ENCODE measurements around the gene PSMD13. TPM values are rescaled to one million over a fixed set of nuclear protein-coding genes. Genes with fewer than 3 reads are reported as not detected.
"Not testable (repeated sequence)": the region's sequence is repeated elsewhere in the genome, so short reads cannot be mapped to it uniquely, and the experiment has no call there.

The PSMD13 gene
- total RNA-seq, 2 experiments from 2014 or later: 246 to 250 TPM

GRCh38 chr11:213111-213510, 23.7 kb upstream of the PSMD13 start:
- POLR2A ChIA-PET: interaction anchor here (1.1 kb wide), 1 partner anchor 202 kb away, joined by 4 read pairs; the partner anchor contains the start of gene SIGIRR
- CTCF ChIA-PET: interaction anchor here (0.8 kb wide), 1 partner anchor 9 kb away, joined by 4 read pairs; no protein-coding TSS in a partner anchor

- ChIA-PET CTCF (no interaction called here), POLR2A (interaction anchor here (1.1 kb wide), 1 partner anchor 201 kb away, joined by 4 read pairs; the partner anchor contains the start of gene SIGIRR)
Observed at GRCh38 chr11:214083-214482, 22.7 kb upstream of the PSMD13 start.

GRCh38 chr11:215581-216037, 21.2 kb upstream of the PSMD13 start:
- ChIA-PET POLR2A (interaction anchor here (0.6 to 1.9 kb wide), 3 partner anchors 8 to 134 kb away, joined by 3 to 10 read pairs (median 8); partner anchors contain the start of genes BET1L, PSMD13 and RIC8A), CTCF (no interaction called here)

GRCh38 chr11:216081-216974, 20.4 kb upstream of the PSMD13 start:
- CTCF ChIA-PET: no interaction called here
- POLR2A ChIA-PET: interaction anchor here (0.6 to 1.9 kb wide), 3 partner anchors 9 to 436 kb away, joined by 3 to 10 read pairs (median 7); partner anchors contain the start of genes BET1L, PSMD13 and RIC8A

- CTCF ChIA-PET: no interaction called here
Observed at GRCh38 chr11:217704-218103, 19.1 kb upstream of the PSMD13 start.

GRCh38 chr11:218815-219593, 17.8 kb upstream of the PSMD13 start:
- POLR2A ChIA-PET: interaction anchor here (1.1 kb wide), 1 partner anchor 13 kb away, joined by 3 read pairs; no protein-coding TSS in a partner anchor
- CTCF ChIA-PET: no interaction called here

More at GRCh38 chr11:217704-218103, 19.1 kb upstream of the PSMD13 start:
- POLR2A ChIA-PET: interaction anchor here (0.8 kb wide), 1 partner anchor 17 kb away, joined by 3 read pairs; no protein-coding TSS in a partner anchor

GRCh38 chr11:220641-221215, 16.0 kb upstream of the PSMD13 start:
- POLR2A ChIA-PET, CTCF ChIA-PET: not testable (repeated sequence)

- ChIA-PET CTCF (interaction anchor here (1.5 kb wide), 1 partner anchor 8 kb away, joined by 4 read pairs; no protein-coding TSS in a partner anchor), POLR2A (no interaction called here)
Observed at GRCh38 chr11:221539-221938, 15.2 kb upstream of the PSMD13 start.

- CTCF ChIA-PET: interaction anchor here (1.5 kb wide), 1 partner anchor 9 kb away, joined by 4 read pairs; no protein-coding TSS in a partner anchor
Observed at GRCh38 chr11:221998-222789, 14.6 kb upstream of the PSMD13 start.

GRCh38 chr11:223026-223789, 13.6 kb upstream of the PSMD13 start:
- POLR2A ChIA-PET: no interaction called here
- CTCF ChIA-PET: interaction anchor here (1.5 kb wide), 1 partner anchor 10 kb away, joined by 4 read pairs; no protein-coding TSS in a partner anchor

More at GRCh38 chr11:221998-222789, 14.6 kb upstream of the PSMD13 start:
- POLR2A ChIA-PET: no interaction called here

GRCh38 chr11:223884-224283, 12.9 kb upstream of the PSMD13 start:
- ChIA-PET CTCF (no interaction called here), POLR2A (no interaction called here)

GRCh38 chr11:224424-224823, 12.4 kb upstream of the PSMD13 start:
- ChIA-PET CTCF (no interaction called here), POLR2A (no interaction called here)

GRCh38 chr11:225734-226453, 10.9 kb upstream of the PSMD13 start:
- POLR2A ChIA-PET: no interaction called here
- CTCF ChIA-PET: no interaction called here

GRCh38 chr11:227824-228379, 8.9 kb upstream of the PSMD13 start:
- CTCF ChIA-PET: interaction anchor here (1.4 kb wide), 1 partner anchor 21 kb away, joined by 3 read pairs; no protein-coding TSS in a partner anchor
- POLR2A ChIA-PET: no interaction called here

GRCh38 chr11:230431-230830, 6.3 kb upstream of the PSMD13 start:
- POLR2A ChIA-PET: interaction anchor here (0.6 kb wide), 1 partner anchor 185 kb away, joined by 6 read pairs; the partner anchor contains the start of gene SIGIRR
- CTCF ChIA-PET: interaction anchor here (1.2 kb wide), 1 partner anchor 21 kb away, joined by 3 read pairs; no protein-coding TSS in a partner anchor

GRCh38 chr11:232783-233565, 3.8 kb upstream of the PSMD13 start:
- POLR2A ChIA-PET: no interaction called here
- CTCF ChIA-PET: no interaction called here
